ENCODE measurements around the gene ARHGAP24.

- no peak for TF ChIP-seq EZH2 (IDR thresholded peaks at IDR 0.05; ENCODE audit: borderline replicate concordance, low read length)
- no peak for TF ChIP-seq CTCF (conservative IDR thresholded peaks at IDR 0.05 in 1 of 2, IDR thresholded peaks at IDR 0.05 in 1 of 2; ENCODE audit: extremely low read depth in 1 of 2, insufficient read depth in 1 of 2, low read depth in 1 of 2, low read length in 2 of 2)
Observed at GRCh38 chr4:85595796-85596559, 121.0 kb downstream of the ARHGAP24 start.

All from mammary epithelial cell (primary cell).